Psoas muscle (tissue), 8 donors: Measurements from ENCODE around the gene CYSRT1. TPM values are rescaled to one million over a fixed set of nuclear protein-coding genes. Genes with fewer than 3 reads are reported as not detected.
A peak's percentile ranks its signal among the peaks of the same experiment; 100 is the strongest.

Experiments used
- ATAC-seq, 4 donors: fragments of 200-7000 bp; cut with Tn5 transposase; one replicate each; pipeline ENCODE4 v1.9.1; 2020; ENCODE audit warnings: moderate library complexity in 3 of 4, mild to moderate bottlenecking in 2 of 4
- DNase-seq, 2 donors: peaks; one replicate each; pipeline ENCODE4 v3.0.0-alpha.2; 2020
- H3K27ac ChIP-seq: fragments of 200-600 bp; one replicate; pipeline ENCODE4 v1.8.0; 2022
- H3K27me3 ChIP-seq, 3 donors: fragments of 200-600 bp in 1 of 3; one replicate each; pipeline versions ENCODE4 v1.6.1 to v1.8.0; 2013 to 2022; ENCODE audit warnings: low read length in 2 of 3, mild to moderate bottlenecking in 2 of 3, moderate library complexity in 1 of 3; ENCODE audit not compliant: insufficient read depth in 3 of 3
- H3K36me3 ChIP-seq, 2 donors: fragments of 200-600 bp in 1 of 2; one replicate each; pipeline versions ENCODE4 v1.6.1 to v1.8.0; 2013 to 2022; ENCODE audit warnings: low read depth in 1 of 2, mild to moderate bottlenecking in 1 of 2, moderate library complexity in 1 of 2; ENCODE audit not compliant: insufficient read depth in 1 of 2
- H3K4me1 ChIP-seq: fragments of 200-600 bp; one replicate; pipeline ENCODE4 v1.8.0; 2022
- H3K4me3 ChIP-seq: fragments of 200-600 bp; one replicate; pipeline ENCODE4 v1.8.0; 2022; ENCODE audit warnings: mild to moderate bottlenecking
- H3K9me3 ChIP-seq: fragments of 200-600 bp; one replicate; pipeline ENCODE4 v1.8.0; 2022
- WGBS, 3 donors: extraction: QIAGEN DNeasy Blood & Tissue Kit; methylation state at CpG; one replicate each; pipeline versions ENCODE4 v1.1.6 to v1.1.7; 2013; 5-methylcytosine and 5-hydroxymethylcytosine counted together
- intact Hi-C, 2 donors: fragments of 100-400 bp; cut with DNase I; formaldehyde crosslinking; loops; one replicate each; pipeline versions ENCODE4 v1.11.0 to v1.14.2; 2022
- polyA plus RNA-seq, 3 donors: library from polyadenylated mRNA; stranded (reverse); fragments of 200-250 nt; gene quantifications; one replicate each; pipeline ENCODE4 v1.2.3, GENCODE V29; 2013
- total RNA-seq, 4 donors: library from RNA; stranded (reverse); fragmentation: NEBNext Ultra II Directional in 2 of 4; extraction: Animal tissue kit (Norgen Biotek cat#: 25700) in 2 of 4; gene quantifications; one replicate each; pipeline versions ENCODE4 v1.2.1 to v1.2.4, GENCODE V29; 2021 to 2023
- TF ChIP-seq, protein P1 (sequence below): fragments of 200-600 bp; IDR thresholded peaks from one replicate; pipeline ENCODE4 v1.8.0; 2022; ENCODE audit warnings: antibody characterized with exemption
- donor health status: healthy with polysubstance abuse.
- donor health status: DM: no; HTN: no; CAD: no; lungs with moderate emphysema.
- donor health status: Bipolar disorder and iron deficiency.
- donor health status: healthy.
- donor health status: DM: yes; HTN: yes; CAD: no.
- donor health status: DM: no; HTN: no; CAD: no.
- donor health status: DM: no; HTN: no; CAD: no.
- donor health status: DM: yes; HTN: yes; CAD: no.

The CYSRT1 gene
- total and polyA plus RNA-seq, 7 donors: 0.08 to 1.1 (median 0.25) TPM; not detected in 1

DNA sequence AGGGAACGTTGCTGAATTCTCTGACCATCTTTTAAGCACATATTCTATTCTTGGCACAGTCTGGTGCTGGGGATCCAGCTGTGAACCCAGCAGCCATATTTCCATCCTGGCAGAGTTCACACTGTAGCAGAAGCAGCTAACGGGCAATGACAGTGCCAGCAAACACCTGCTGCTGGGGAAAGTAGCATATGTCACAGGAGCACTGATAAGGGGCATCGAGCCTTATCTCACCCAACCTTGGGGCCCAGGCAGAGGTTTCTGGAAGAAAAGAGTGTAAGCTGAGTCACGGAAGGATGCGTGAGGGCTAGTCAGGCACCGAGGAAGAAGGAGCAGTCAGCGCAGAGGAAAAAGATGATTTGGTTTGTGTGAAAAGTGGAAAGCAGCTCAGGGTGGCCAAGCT is 18.4 kb upstream of the CYSRT1 start:
- no peak for DNase-seq
- H3K27ac ChIP-seq: no peak overlapping the region
- no peak for ATAC-seq
- intact Hi-C loops: no loop called here
- H3K4me1 ChIP-seq: peaks cover 43% of the 10 kb centered on the region
- no peaks in the 10 kb centered on the region for H3K27me3 ChIP-seq
- no peaks in the 10 kb centered on the region for H3K9me3 ChIP-seq
- TF ChIP-seq, protein P1, sequence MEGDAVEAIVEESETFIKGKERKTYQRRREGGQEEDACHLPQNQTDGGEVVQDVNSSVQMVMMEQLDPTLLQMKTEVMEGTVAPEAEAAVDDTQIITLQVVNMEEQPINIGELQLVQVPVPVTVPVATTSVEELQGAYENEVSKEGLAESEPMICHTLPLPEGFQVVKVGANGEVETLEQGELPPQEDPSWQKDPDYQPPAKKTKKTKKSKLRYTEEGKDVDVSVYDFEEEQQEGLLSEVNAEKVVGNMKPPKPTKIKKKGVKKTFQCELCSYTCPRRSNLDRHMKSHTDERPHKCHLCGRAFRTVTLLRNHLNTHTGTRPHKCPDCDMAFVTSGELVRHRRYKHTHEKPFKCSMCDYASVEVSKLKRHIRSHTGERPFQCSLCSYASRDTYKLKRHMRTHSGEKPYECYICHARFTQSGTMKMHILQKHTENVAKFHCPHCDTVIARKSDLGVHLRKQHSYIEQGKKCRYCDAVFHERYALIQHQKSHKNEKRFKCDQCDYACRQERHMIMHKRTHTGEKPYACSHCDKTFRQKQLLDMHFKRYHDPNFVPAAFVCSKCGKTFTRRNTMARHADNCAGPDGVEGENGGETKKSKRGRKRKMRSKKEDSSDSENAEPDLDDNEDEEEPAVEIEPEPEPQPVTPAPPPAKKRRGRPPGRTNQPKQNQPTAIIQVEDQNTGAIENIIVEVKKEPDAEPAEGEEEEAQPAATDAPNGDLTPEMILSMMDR: no peak
- H3K36me3 ChIP-seq: no peaks in the 10 kb centered on the region
- WGBS, 3 donors: 71 to 78% (median 76%) methylated on average over 7 of the region's 7 CpGs
- H3K4me3 ChIP-seq: peak overlapping the region; percentile 81

DNA sequence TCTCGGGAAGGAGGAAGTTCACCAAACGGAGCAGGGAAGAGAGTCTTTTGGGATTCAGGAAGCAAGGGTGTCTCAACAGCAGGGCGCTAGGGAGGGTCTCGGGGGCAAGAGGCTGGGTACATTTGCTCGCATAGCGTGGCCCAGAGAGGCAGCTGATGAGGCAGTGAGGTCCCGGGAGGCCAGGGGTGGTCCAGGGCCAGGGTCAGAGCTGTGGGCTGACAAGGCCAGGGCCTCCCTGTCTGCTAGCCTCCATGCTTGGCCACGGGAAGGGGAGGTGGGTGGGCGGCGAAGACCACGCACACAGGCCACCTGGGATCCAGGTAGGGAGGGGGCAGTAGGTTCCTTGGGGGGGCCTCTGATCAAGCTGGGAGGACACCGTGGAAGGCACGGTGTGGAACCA is 13.4 kb upstream of the CYSRT1 start:
- TF ChIP-seq, protein P1: no peak
- 71 to 83% (median 76%) methylated on average over 13 of the region's 13 CpGs for WGBS, 3 donors
- intact Hi-C loops: no loop called here
- H3K36me3 ChIP-seq: peaks cover 0 to 12% of the 10 kb centered on the region in 2 donors
- no peak for DNase-seq
- no peak for ATAC-seq
- no peaks in the 10 kb centered on the region for H3K9me3 ChIP-seq
- peaks cover 4% of the 10 kb centered on the region for H3K4me1 ChIP-seq
- H3K27ac ChIP-seq: no peak overlapping the region
- no peaks in the 10 kb centered on the region for H3K27me3 ChIP-seq
- H3K4me3 ChIP-seq: no peak overlapping the region

DNA sequence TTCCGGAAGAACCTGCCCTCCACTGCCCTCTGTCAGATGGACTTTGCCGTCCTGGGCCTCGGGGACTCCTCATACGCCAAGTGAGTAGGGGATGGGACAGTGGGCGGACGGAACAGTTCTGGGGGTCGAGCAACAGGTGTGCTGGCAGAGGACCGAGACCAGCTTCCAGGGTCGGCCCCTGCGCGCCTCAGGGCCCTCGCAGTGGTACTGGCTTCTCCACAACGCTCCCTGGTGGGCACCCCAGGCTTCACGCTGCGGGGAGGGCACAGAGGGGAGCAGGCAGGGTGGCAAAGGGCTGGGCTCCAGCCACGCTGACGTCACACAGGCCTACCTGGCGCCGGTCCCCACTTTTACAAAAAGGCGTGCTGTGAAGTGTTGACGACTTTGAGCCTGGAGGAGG is 12.5 kb upstream of the CYSRT1 start:
- TF ChIP-seq, protein P1: no peak
- Histone ChIP-seq H3K27ac (no peak overlapping the region), H3K36me3 (peaks cover 0 to 12% of the 10 kb centered on the region in 2 donors), H3K9me3 (no peaks in the 10 kb centered on the region), H3K27me3 (no peaks in the 10 kb centered on the region), H3K4me1 (no peaks in the 10 kb centered on the region), H3K4me3 (no peak overlapping the region)
- DNase-seq (no peak), ATAC-seq (no peak)
- intact Hi-C loops: no loop called here
- 66 to 76% (median 72%) methylated on average over 20 to 21 of the region's 21 CpGs for WGBS, 3 donors

DNA sequence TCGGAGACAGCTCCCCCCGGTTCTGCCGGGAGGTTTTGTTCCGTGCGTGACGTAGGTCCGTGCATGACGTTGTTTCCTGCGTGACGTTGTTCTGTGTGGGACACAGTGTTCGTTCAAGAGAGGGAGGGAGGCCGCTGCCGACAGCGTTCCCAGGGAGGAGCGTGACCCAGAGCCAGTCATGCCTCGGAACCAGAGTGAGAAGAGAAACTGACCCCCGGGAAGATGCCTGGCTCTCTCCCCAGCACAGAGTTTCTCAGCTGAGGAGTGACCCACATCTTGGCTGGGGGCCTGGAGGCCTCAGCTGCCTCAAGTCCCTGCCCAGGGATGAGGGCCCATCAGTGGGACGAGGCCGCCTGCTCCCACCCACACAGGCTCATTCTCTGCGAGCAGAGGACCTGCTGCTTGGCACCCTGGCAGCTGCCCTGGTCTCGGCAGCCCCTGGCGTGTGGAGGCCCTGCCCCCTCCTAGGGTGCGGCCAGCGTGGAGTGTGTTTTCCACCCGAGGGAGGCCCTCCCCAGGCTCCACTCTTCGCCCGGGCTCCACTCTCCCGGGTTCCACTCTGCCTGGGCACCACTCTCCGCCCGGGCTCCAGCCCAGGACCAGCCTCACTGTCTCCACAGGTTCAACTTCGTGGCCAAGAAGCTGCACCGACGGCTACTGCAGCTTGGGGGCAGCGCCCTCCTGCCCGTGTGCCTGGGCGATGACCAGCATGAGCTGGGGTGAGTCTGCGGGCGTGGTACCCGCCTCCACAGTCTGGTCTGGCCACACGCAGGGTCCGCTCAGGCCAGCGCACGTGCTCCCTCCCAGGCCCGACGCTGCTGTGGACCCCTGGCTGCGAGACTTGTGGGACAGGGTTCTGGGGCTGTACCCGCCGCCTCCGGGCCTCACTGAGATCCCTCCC is 11.6 kb upstream of the CYSRT1 start:
- WGBS, 3 donors: 80 to 88% (median 81%) methylated on average over 49 of the region's 49 CpGs
- ATAC-seq (no peak), DNase-seq (no peak)
- intact Hi-C loops: no loop called here
- H3K27ac ChIP-seq: no peak overlapping the region
- no peaks in the 10 kb centered on the region for H3K4me1 ChIP-seq
- H3K36me3 ChIP-seq: peaks cover 0 to 12% of the 10 kb centered on the region in 2 donors
- H3K4me3 ChIP-seq: no peak overlapping the region
- TF ChIP-seq, protein P1: no peak
- H3K9me3 ChIP-seq: no peaks in the 10 kb centered on the region
- no peaks in the 10 kb centered on the region for H3K27me3 ChIP-seq
